ENCODE data around the gene FUOM.

Gene FUOM

GRCh38 chr10:133351408-133352318 is 6.2 kb downstream of the FUOM start:
- DNase-seq (ENCODE audit: low read depth, low spot score) = no peak

- DNase-seq (ENCODE audit: low read depth, low spot score) = no peak
Measured at GRCh38 chr10:133350950-133351329, 6.9 kb downstream of the FUOM start.

- no peak for DNase-seq (ENCODE audit: low read depth, low spot score)
Measured at GRCh38 chr10:133350283-133350949, 7.4 kb downstream of the FUOM start.

GRCh38 chr10:133349577-133350011 is 8.2 kb downstream of the FUOM start:
- no peak for DNase-seq (ENCODE audit: low read depth, low spot score)

- no peak for DNase-seq (ENCODE audit: low read depth, low spot score)
Measured at GRCh38 chr10:133349160-133349568, 8.7 kb downstream of the FUOM start.

GRCh38 chr10:133347710-133348517 is 9.9 kb downstream of the FUOM start:
- DNase-seq (ENCODE audit: low read depth, low spot score) = no peak

- DNase-seq (ENCODE audit: low read depth, low spot score) = no peak
Measured at GRCh38 chr10:133346413-133346812, 11.4 kb downstream of the FUOM start.

GRCh38 chr10:133344236-133344635 is 13.6 kb downstream of the FUOM start:
- DNase-seq (ENCODE audit: low read depth, low spot score) = no peak

- no peak for DNase-seq (ENCODE audit: low read depth, low spot score)
Measured at GRCh38 chr10:133343558-133343957, 14.3 kb downstream of the FUOM start.

GRCh38 chr10:133342942-133343341 is 14.9 kb downstream of the FUOM start:
- no peak for DNase-seq (ENCODE audit: low read depth, low spot score)

- DNase-seq (ENCODE audit: low read depth, low spot score) = no peak
Measured at GRCh38 chr10:133341983-133342382, 15.8 kb downstream of the FUOM start.

GRCh38 chr10:133339708-133340380 is 18.0 kb downstream of the FUOM start:
- no peak for DNase-seq (ENCODE audit: low read depth, low spot score)

GRCh38 chr10:133338080-133339071 is 19.4 kb downstream of the FUOM start:
- no peak for DNase-seq (ENCODE audit: low read depth, low spot score)

GRCh38 chr10:133337370-133337725 is 20.5 kb downstream of the FUOM start:
- DNase-seq (ENCODE audit: low read depth, low spot score) = no peak

GRCh38 chr10:133336577-133337369 is 21.0 kb downstream of the FUOM start, which contains the start of gene CALY:
TSS of gene CALY (minus strand) at chr10:133336896. CDS start at chr10:133328989, 7,907 bp downstream.
- no peak for DNase-seq (ENCODE audit: low read depth, low spot score)

GRCh38 chr10:133336118-133336576 is 21.7 kb downstream of the FUOM start:
- no peak for DNase-seq (ENCODE audit: low read depth, low spot score)

GRCh38 chr10:133335246-133336117 is 22.3 kb downstream of the FUOM start:
- no peak for DNase-seq (ENCODE audit: low read depth, low spot score)

- no peak for DNase-seq (ENCODE audit: low read depth, low spot score)
Measured at GRCh38 chr10:133334503-133335245, 23.1 kb downstream of the FUOM start.

All from iPS DF 19.7 (cell line).